Measurements from ENCODE around the gene CCDC15.

CCDC15 gene

GRCh38 chr11:124938206-124938765 is 15.7 kb upstream of the CCDC15 start:
- Histone ChIP-seq H4K91ac (ENCODE audit: low read length) (no peak overlapping the region), H3K4me1 (ENCODE audit: control insufficient read depth, insufficient read depth, low read depth, low read length) (peaks cover 4% of the 10 kb centered on the region), H3K14ac (ENCODE audit: low read length in 2 of 2) (no peak overlapping the region), H3K4ac (ENCODE audit: low read depth in 1 of 2, low read length in 2 of 2) (no peak overlapping the region), H2BK5ac (ENCODE audit: low read depth, low read length, poor library complexity, severe bottlenecking) (no peak overlapping the region), H2AFZ (ENCODE audit: low read depth, low read length) (no peak overlapping the region), H3K4me3 (ENCODE audit: insufficient read depth in 1 of 2, low read depth in 1 of 2, low read length in 2 of 2) (no peak overlapping the region), H3K18ac (ENCODE audit: low read depth in 1 of 2, low read length in 2 of 2) (no peak overlapping the region), H3K36me3 (ENCODE audit: control insufficient read depth in 1 of 2, insufficient read depth in 2 of 2, low read depth in 1 of 2, low read length in 2 of 2) (no peaks in the 10 kb centered on the region), H3K27ac (ENCODE audit: low read length, poor library complexity, severe bottlenecking) (no peak overlapping the region), H2AK5ac (ENCODE audit: low read length, severe bottlenecking) (no peak overlapping the region), H3K4me2 (ENCODE audit: low read length, poor library complexity, severe bottlenecking) (no peak overlapping the region), H3K9ac (ENCODE audit: low read length) (no peak overlapping the region), H3K27me3 (ENCODE audit: control insufficient read depth in 1 of 2, insufficient read depth in 1 of 2, low read length in 2 of 2) (no peaks in the 10 kb centered on the region), H2BK15ac (ENCODE audit: low read depth, poor library complexity, severe bottlenecking) (no peak overlapping the region), H4K8ac (ENCODE audit: low read length) (no peak overlapping the region), H3K23ac (ENCODE audit: low read length in 2 of 2) (no peak overlapping the region), H3K79me1 (replicated peaks; ENCODE audit: low read length, poor library complexity, severe bottlenecking) (no peaks in the 10 kb centered on the region), H3K9me3 (ENCODE audit: control insufficient read depth, low read length) (no peaks in the 10 kb centered on the region), H2BK12ac (ENCODE audit: low read length in 2 of 2) (no peak overlapping the region), H2BK120ac (ENCODE audit: low read depth, low read length) (no peak overlapping the region)
- WGBS: 96% methylated on average over 3 of the region's 6 CpGs
- no peak for DNase-seq

- H3K36me3 ChIP-seq (ENCODE audit: control insufficient read depth in 1 of 2, insufficient read depth in 2 of 2, low read depth in 1 of 2, low read length in 2 of 2): no peaks in the 10 kb centered on the region
- no peaks in the 10 kb centered on the region for H3K9me3 ChIP-seq (ENCODE audit: control insufficient read depth, low read length)
- no peak overlapping the region for H2BK120ac ChIP-seq (ENCODE audit: low read depth, low read length)
- H4K91ac ChIP-seq (ENCODE audit: low read length): no peak overlapping the region
- H3K4me2 ChIP-seq (ENCODE audit: low read length, poor library complexity, severe bottlenecking): no peak overlapping the region
- no peak for DNase-seq
- H3K4me1 ChIP-seq (ENCODE audit: control insufficient read depth, insufficient read depth, low read depth, low read length): peaks cover 4% of the 10 kb centered on the region
- H3K4ac ChIP-seq (ENCODE audit: low read depth in 1 of 2, low read length in 2 of 2): no peak overlapping the region
- H2AK5ac ChIP-seq (ENCODE audit: low read length, severe bottlenecking): no peak overlapping the region
- 84% methylated on average over 6 of the region's 6 CpGs for WGBS
- H3K23ac ChIP-seq (ENCODE audit: low read length in 2 of 2): no peak overlapping the region
- no peak overlapping the region for H2BK15ac ChIP-seq (ENCODE audit: low read depth, poor library complexity, severe bottlenecking)
- H4K8ac ChIP-seq (ENCODE audit: low read length): no peak overlapping the region
- no peak overlapping the region for H3K18ac ChIP-seq (ENCODE audit: low read depth in 1 of 2, low read length in 2 of 2)
- no peak overlapping the region for H2BK5ac ChIP-seq (ENCODE audit: low read depth, low read length, poor library complexity, severe bottlenecking)
- no peak overlapping the region for H2BK12ac ChIP-seq (ENCODE audit: low read length in 2 of 2)
- H3K27me3 ChIP-seq (ENCODE audit: control insufficient read depth in 1 of 2, insufficient read depth in 1 of 2, low read length in 2 of 2): no peaks in the 10 kb centered on the region
- H3K4me3 ChIP-seq (ENCODE audit: insufficient read depth in 1 of 2, low read depth in 1 of 2, low read length in 2 of 2): no peak overlapping the region
- H3K14ac ChIP-seq (ENCODE audit: low read length in 2 of 2): no peak overlapping the region
- no peak overlapping the region for H3K27ac ChIP-seq (ENCODE audit: low read length, poor library complexity, severe bottlenecking)
- H3K79me1 ChIP-seq (replicated peaks; ENCODE audit: low read length, poor library complexity, severe bottlenecking): no peaks in the 10 kb centered on the region
- H3K9ac ChIP-seq (ENCODE audit: low read length): no peak overlapping the region
- H2AFZ ChIP-seq (ENCODE audit: low read depth, low read length): no peak overlapping the region
These were observed 15.0 kb upstream of the CCDC15 start for GRCh38 chr11:124938970-124939369.

GRCh38 chr11:124941703-124942102 is 12.3 kb upstream of the CCDC15 start:
- Histone ChIP-seq H2BK15ac (ENCODE audit: low read depth, poor library complexity, severe bottlenecking) (no peak overlapping the region), H3K23ac (ENCODE audit: low read length in 2 of 2) (no peak overlapping the region), H3K4me1 (ENCODE audit: control insufficient read depth, insufficient read depth, low read depth, low read length) (no peaks in the 10 kb centered on the region), H2AFZ (ENCODE audit: low read depth, low read length) (no peak overlapping the region), H3K14ac (ENCODE audit: low read length in 2 of 2) (no peak overlapping the region), H3K79me1 (replicated peaks; ENCODE audit: low read length, poor library complexity, severe bottlenecking) (no peaks in the 10 kb centered on the region), H2BK12ac (ENCODE audit: low read length in 2 of 2) (no peak overlapping the region), H3K27ac (ENCODE audit: low read length, poor library complexity, severe bottlenecking) (no peak overlapping the region), H3K9me3 (ENCODE audit: control insufficient read depth, low read length) (no peaks in the 10 kb centered on the region), H3K4me3 (ENCODE audit: insufficient read depth in 1 of 2, low read depth in 1 of 2, low read length in 2 of 2) (no peak overlapping the region), H3K18ac (ENCODE audit: low read depth in 1 of 2, low read length in 2 of 2) (no peak overlapping the region), H3K27me3 (ENCODE audit: control insufficient read depth in 1 of 2, insufficient read depth in 1 of 2, low read length in 2 of 2) (no peaks in the 10 kb centered on the region), H3K36me3 (ENCODE audit: control insufficient read depth in 1 of 2, insufficient read depth in 2 of 2, low read depth in 1 of 2, low read length in 2 of 2) (no peaks in the 10 kb centered on the region), H3K4me2 (ENCODE audit: low read length, poor library complexity, severe bottlenecking) (no peak overlapping the region), H3K4ac (ENCODE audit: low read depth in 1 of 2, low read length in 2 of 2) (no peak overlapping the region), H2BK120ac (ENCODE audit: low read depth, low read length) (no peak overlapping the region), H4K91ac (ENCODE audit: low read length) (no peak overlapping the region), H2AK5ac (ENCODE audit: low read length, severe bottlenecking) (no peak overlapping the region), H2BK5ac (ENCODE audit: low read depth, low read length, poor library complexity, severe bottlenecking) (no peak overlapping the region), H3K9ac (ENCODE audit: low read length) (no peak overlapping the region), H4K8ac (ENCODE audit: low read length) (no peak overlapping the region)
- DNase-seq: no peak
- no CpG with 5 or more reads among the region's 1 CpG for WGBS

- Histone ChIP-seq H3K9me3 (ENCODE audit: control insufficient read depth, low read length) (no peaks in the 10 kb centered on the region), H3K27ac (ENCODE audit: low read length, poor library complexity, severe bottlenecking) (no peak overlapping the region), H4K8ac (ENCODE audit: low read length) (no peak overlapping the region)
These were observed 11.3 kb upstream of the CCDC15 start for GRCh38 chr11:124942466-124943253.

More at GRCh38 chr11:124942466-124943253, 11.3 kb upstream of the CCDC15 start:
- Histone ChIP-seq H3K4ac (ENCODE audit: low read depth in 1 of 2, low read length in 2 of 2) (no peak overlapping the region), H2BK120ac (ENCODE audit: low read depth, low read length) (no peak overlapping the region), H3K4me1 (ENCODE audit: control insufficient read depth, insufficient read depth, low read depth, low read length) (no peaks in the 10 kb centered on the region), H3K79me1 (replicated peaks; ENCODE audit: low read length, poor library complexity, severe bottlenecking) (no peaks in the 10 kb centered on the region), H2AFZ (ENCODE audit: low read depth, low read length) (no peak overlapping the region), H3K9ac (ENCODE audit: low read length) (no peak overlapping the region), H3K4me3 (ENCODE audit: insufficient read depth in 1 of 2, low read depth in 1 of 2, low read length in 2 of 2) (no peak overlapping the region), H3K36me3 (ENCODE audit: control insufficient read depth in 1 of 2, insufficient read depth in 2 of 2, low read depth in 1 of 2, low read length in 2 of 2) (no peaks in the 10 kb centered on the region), H3K27me3 (ENCODE audit: control insufficient read depth in 1 of 2, insufficient read depth in 1 of 2, low read length in 2 of 2) (no peaks in the 10 kb centered on the region), H2BK5ac (ENCODE audit: low read depth, low read length, poor library complexity, severe bottlenecking) (no peak overlapping the region), H3K18ac (ENCODE audit: low read depth in 1 of 2, low read length in 2 of 2) (no peak overlapping the region), H2BK12ac (ENCODE audit: low read length in 2 of 2) (no peak overlapping the region), H3K14ac (ENCODE audit: low read length in 2 of 2) (no peak overlapping the region), H3K23ac (ENCODE audit: low read length in 2 of 2) (no peak overlapping the region), H3K4me2 (ENCODE audit: low read length, poor library complexity, severe bottlenecking) (no peak overlapping the region), H2AK5ac (ENCODE audit: low read length, severe bottlenecking) (no peak overlapping the region), H2BK15ac (ENCODE audit: low read depth, poor library complexity, severe bottlenecking) (no peak overlapping the region), H4K91ac (ENCODE audit: low read length) (no peak overlapping the region)
- 78% methylated on average over 6 of the region's 6 CpGs for WGBS
- no peak for DNase-seq
